H1 (cell line): ENCODE data around the gene LAMA3. TPM values are rescaled to one million over a fixed set of nuclear protein-coding genes. Genes with fewer than 3 reads are reported as not detected.

Experiments
- CTCF ChIA-PET: fragments of 300-600 bp; sonication (Branson Sonifier 250); formaldehyde crosslinking; loops from one replicate; lab custom pipeline; 2021; ENCODE audit not compliant: partially characterized antibody; lab: Charles Lee
- POLR2A ChIA-PET: fragments of 300-600 bp; sonication (Branson Sonifier 250); formaldehyde crosslinking; loops from one replicate; lab custom pipeline; 2021; ENCODE audit warnings: inconsistent platforms; ENCODE audit not compliant: partially characterized antibody; lab: Charles Lee
- DNase-seq, 2 experiments: peaks; one replicate each; pipeline versions ENCODE4 v3.0.0 to v3.0.0-alpha.2; 2010 to 2022; ENCODE audit warnings: low spot score in 2 of 2, low read depth in 1 of 2, mixed read lengths in 1 of 2
- FAIRE-seq: peaks from 2 replicates; lab custom pipeline; 2011; peaks lifted over from hg19 to GRCh38; lab: Jason Lieb, UNC
- H2AFZ ChIP-seq: 2 replicates; pipeline ENCODE4 v1.8.1; 2012; ENCODE audit warnings: low read length, inconsistent platforms
- H2AK5ac ChIP-seq: 2 replicates; pipeline ENCODE4 v1.6.1; 2013; ENCODE audit warnings: low read depth, low read length
- H2BK120ac ChIP-seq: replicated peaks from 2 replicates; pipeline ENCODE3; 2013; ENCODE audit warnings: low read depth, low read length, inconsistent platforms
- H2BK12ac ChIP-seq: 2 replicates; pipeline ENCODE4 v1.6.1; 2013; ENCODE audit warnings: low read depth, low read length
- H2BK15ac ChIP-seq: 2 replicates; pipeline ENCODE4 v1.6.1; 2013; ENCODE audit warnings: low read length
- H2BK20ac ChIP-seq: 2 replicates; pipeline ENCODE4 v1.6.1; 2013; ENCODE audit warnings: low read length
- H2BK5ac ChIP-seq: 2 replicates; pipeline ENCODE4 v1.6.1; 2013; ENCODE audit warnings: low read depth, low read length
- H3K14ac ChIP-seq: 2 replicates; pipeline ENCODE4 v1.6.1; 2013; ENCODE audit warnings: inconsistent platforms; ENCODE audit not compliant: insufficient read length
- H3K18ac ChIP-seq: 2 replicates; pipeline ENCODE4 v1.6.1; 2013; ENCODE audit warnings: low read length; ENCODE audit errors: extremely low read depth
- H3K23ac ChIP-seq: 2 replicates; pipeline ENCODE4 v1.6.1; 2013; ENCODE audit warnings: inconsistent platforms; ENCODE audit not compliant: insufficient read length
- H3K23me2 ChIP-seq: 2 replicates; pipeline ENCODE4 v1.6.1; 2013; ENCODE audit warnings: low read depth, low read length
- H3K27ac ChIP-seq: 2 replicates; pipeline ENCODE4 v1.6.1; 2011; ENCODE audit warnings: low read depth, low read length, inconsistent platforms
- H3K27me3 ChIP-seq, 4 experiments: replicated peaks in 1 of 4; 1 replicate in 1 of 4; 2 replicates in 3 of 4; pipeline versions ENCODE4 v1.6.1 to v1.8.1; 2011 to 2013; ENCODE audit warnings: low read length in 3 of 4, mild to moderate bottlenecking in 3 of 4, inconsistent platforms in 2 of 4, mixed read lengths in 2 of 4, moderate library complexity in 1 of 4; ENCODE audit not compliant: control insufficient read depth in 3 of 4, insufficient read depth in 3 of 4; ENCODE audit errors: extremely low read depth in 1 of 4
- H3K36me3 ChIP-seq, 4 experiments: 2 replicates each; pipeline versions ENCODE4 v1.6.1 to v1.8.1; 2011 to 2013; ENCODE audit warnings: mild to moderate bottlenecking in 4 of 4, low read length in 3 of 4, moderate library complexity in 2 of 4, control low read depth in 1 of 4, inconsistent platforms in 1 of 4; ENCODE audit not compliant: insufficient read depth in 4 of 4, control insufficient read depth in 2 of 4
- H3K4ac ChIP-seq: replicated peaks from 2 replicates; pipeline ENCODE3; 2013; ENCODE audit warnings: low read length, low read depth, mixed read lengths, inconsistent platforms; ENCODE audit not compliant: insufficient read length
- H3K4me1 ChIP-seq, 4 experiments: replicated peaks in 1 of 4; 1 replicate in 1 of 4; 2 replicates in 3 of 4; pipeline versions ENCODE4 v1.6.1 to v1.8.1; 2011 to 2013; ENCODE audit warnings: low read length in 3 of 4, inconsistent platforms in 2 of 4, mixed read lengths in 1 of 4; ENCODE audit not compliant: insufficient read depth in 4 of 4, control insufficient read depth in 3 of 4
- H3K4me2 ChIP-seq, 2 experiments: 2 replicates each; pipeline versions ENCODE4 v1.6.1 to v1.8.1; 2011 to 2013; ENCODE audit warnings: low read depth in 2 of 2, low read length in 2 of 2, control low read depth in 1 of 2, inconsistent platforms in 1 of 2, mild to moderate bottlenecking in 1 of 2; ENCODE audit not compliant: insufficient read depth in 1 of 2
- H3K4me3 ChIP-seq, 4 experiments: fragments of 200-600, 300-600 bp in 1 of 4; sonication (generic), shearing (Covaris generic), sonication (Bioruptor Twin) in 1 of 4; 2 replicates each; pipeline versions ENCODE4 v1.5.1 to v1.8.1; 2011 to 2016; ENCODE audit warnings: low read length in 4 of 4, low read depth in 3 of 4, control low read depth in 2 of 4, inconsistent platforms in 2 of 4, mild to moderate bottlenecking in 2 of 4, mixed read lengths in 1 of 4, moderate library complexity in 1 of 4; ENCODE audit not compliant: insufficient read depth in 2 of 4; ENCODE audit errors: extremely low read depth in 1 of 4
- H3K56ac ChIP-seq: replicated peaks from 2 replicates; pipeline ENCODE3; 2013; ENCODE audit warnings: low read depth, mild to moderate bottlenecking, mixed read lengths, low read length, inconsistent platforms; ENCODE audit not compliant: insufficient read length
- H3K79me1 ChIP-seq: 2 replicates; pipeline ENCODE4 v1.6.1; 2013; ENCODE audit warnings: low read depth, low read length, control low read depth
- H3K79me2 ChIP-seq, 2 experiments: 2 replicates each; pipeline versions ENCODE4 v1.6.1 to v1.8.1; 2012 to 2013; ENCODE audit warnings: low read length in 2 of 2, mild to moderate bottlenecking in 2 of 2, inconsistent platforms in 1 of 2; ENCODE audit not compliant: insufficient read depth in 2 of 2, control insufficient read depth in 1 of 2
- H3K9ac ChIP-seq, 4 experiments: replicated peaks in 1 of 4; 1 replicate in 1 of 4; 2 replicates in 3 of 4; pipeline versions ENCODE4 v1.6.1 to v1.8.1; 2011 to 2013; ENCODE audit warnings: low read depth in 3 of 4, low read length in 3 of 4, control low read depth in 2 of 4, mild to moderate bottlenecking in 2 of 4, moderate library complexity in 2 of 4, inconsistent platforms in 1 of 4; ENCODE audit errors: extremely low read depth in 1 of 4
- H3K9me3 ChIP-seq, 2 experiments: 2 replicates each; pipeline versions ENCODE4 v1.6.1 to v1.8.1; 2012 to 2013; ENCODE audit warnings: mild to moderate bottlenecking in 2 of 2, moderate library complexity in 2 of 2, control low read depth in 1 of 2, inconsistent platforms in 1 of 2, low read depth in 1 of 2, low read length in 1 of 2, mixed read lengths in 1 of 2; ENCODE audit not compliant: insufficient read depth in 2 of 2
- H4K20me1 ChIP-seq, 2 experiments: replicated peaks in 1 of 2; 2 replicates each; pipeline versions ENCODE3 to v1.8.1; 2011 to 2013; ENCODE audit warnings: inconsistent platforms in 2 of 2, low read length in 2 of 2, mild to moderate bottlenecking in 1 of 2; ENCODE audit not compliant: insufficient read depth in 2 of 2, control insufficient read depth in 1 of 2
- H4K5ac ChIP-seq: 2 replicates; pipeline ENCODE4 v1.6.1; 2013; ENCODE audit warnings: low read length, low read depth, mixed read lengths, inconsistent platforms; ENCODE audit not compliant: insufficient read length
- H4K8ac ChIP-seq: 2 replicates; pipeline ENCODE4 v1.8.0; 2013; ENCODE audit warnings: mild to moderate bottlenecking, moderate library complexity, low read length, inconsistent platforms; ENCODE audit not compliant: insufficient read depth; ENCODE audit errors: extremely low read depth
- H4K91ac ChIP-seq: replicated peaks from 2 replicates; pipeline ENCODE3; 2013; ENCODE audit warnings: low read length, mixed read lengths, inconsistent platforms; ENCODE audit not compliant: insufficient read length
- WGBS, 2 experiments: shearing (Covaris generic) in 1 of 2; methylation state at CpG; one replicate each; pipeline versions ENCODE4 v1.1.6 to v1.1.7; 2013 to 2015; ENCODE audit warnings: low lambda C conversion rate in 2 of 2, mixed read lengths in 2 of 2, inconsistent platforms in 1 of 2, low coverage in 1 of 2, missing lambda C conversion rate in 1 of 2; ENCODE audit not compliant: insufficient replicate concordance in 2 of 2, insufficient coverage in 1 of 2, insufficient read length in 1 of 2; ENCODE audit errors: extremely low coverage in 1 of 2, missing lambda C conversion rate in 1 of 2; 5-methylcytosine and 5-hydroxymethylcytosine counted together
- polyA plus RNA-seq, 7 experiments: library from polyadenylated mRNA; depleted of rRNA in 3 of 7; stranded (reverse) in 5 of 7; unstranded in 2 of 7; fragments of >200 nt in 5 of 7; fragments of 200-250 nt in 2 of 7; gene quantifications; 1 replicate in 5 of 7; 2 replicates in 1 of 7; 4 replicates in 1 of 7; pipeline versions ENCODE4 v1.2.1 to v1.2.3, GENCODE V29; 2011 to 2013; ENCODE audit warnings: missing spikeins in 2 of 7, mixed read lengths in 2 of 7
- total RNA-seq: library from RNA; stranded (reverse); fragmentation: NEBNext Ultra II Directional; extraction: Animal tissue kit (Norgen Biotek cat#: 25700); gene quantifications from 2 replicates; pipeline ENCODE4 v1.2.1, GENCODE V29; 2021

The LAMA3 gene
- total and polyA plus RNA-seq, 2 of the 8 experiments (the other 6 are each of a cell fraction or from before 2014, with no cell fraction given), result 0.76 to 5.0 TPM

DNA sequence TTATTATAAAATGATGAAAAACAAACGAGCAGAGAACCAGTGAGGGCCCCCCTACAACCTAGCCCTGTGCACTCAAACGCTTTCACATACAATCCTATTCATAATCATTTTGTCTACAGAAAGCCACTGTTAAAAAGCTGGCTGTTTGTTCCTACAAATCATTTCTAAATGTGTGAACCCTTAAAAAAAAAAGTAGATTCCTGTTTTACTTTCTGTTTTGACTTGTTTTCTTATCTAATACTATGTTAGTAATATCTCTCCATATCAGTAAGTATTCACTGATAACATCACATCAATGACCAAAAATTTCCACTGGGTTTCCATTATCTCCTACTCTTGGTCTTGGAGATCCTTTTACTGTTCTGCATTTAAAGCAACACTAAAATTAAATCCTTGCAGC, 196.5 kb downstream of the LAMA3 start:
- Histone ChIP-seq H3K79me2 (no peaks in the 10 kb centered on the region), H3K14ac (no peak overlapping the region), H2BK5ac (no peak overlapping the region), H3K4me3 (no peak overlapping the region), H3K23me2 (no peaks in the 10 kb centered on the region), H3K23ac (no peak overlapping the region), H2AK5ac (no peak overlapping the region), H2BK20ac (no peak overlapping the region), H3K4ac (no peak overlapping the region), H3K9me3 (no peaks in the 10 kb centered on the region), H2BK120ac (no peak overlapping the region), H3K4me2 (no peak overlapping the region), H3K18ac (no peak overlapping the region), H3K27me3 (no peaks in the 10 kb centered on the region), H3K56ac (no peak overlapping the region), H3K36me3 (no peaks in the 10 kb centered on the region), H4K8ac (no peak overlapping the region), H3K4me1 (peaks cover 0 to 7% (median 4%) of the 10 kb centered on the region in 4 experiments; a peak in 6 of 7 replicates), H4K91ac (no peak overlapping the region), H3K9ac (no peak overlapping the region), H2AFZ (no peak overlapping the region), H4K5ac (no peak overlapping the region), H3K27ac (no peak overlapping the region), H2BK12ac (no peak overlapping the region), H2BK15ac (no peak overlapping the region), H3K79me1 (no peaks in the 10 kb centered on the region), H4K20me1 (no peaks in the 10 kb centered on the region)
- CTCF ChIA-PET, result interaction anchor here (1.0 to 1.5 kb wide), 3 partner anchors 33 to 267 kb away, joined by 3 to 4 read pairs (median 3); no protein-coding TSS in a partner anchor
- POLR2A ChIA-PET, result no interaction called here
- no peak for DNase-seq
- FAIRE-seq, result no peak
- WGBS, 2 experiments, result 91% methylated on average over 2 of the region's 2 CpGs; no CpG with 5 or more reads in 1 of the 2 experiments
